Erythroblast (primary cell): ENCODE data around the gene ZNF438.

ENCODE experiments used
- GATA1 ChIP-seq: IDR thresholded peaks from 2 replicates; pipeline ENCODE4 v1.6.1; 2011; ENCODE audit warnings: low read depth, mild to moderate bottlenecking, control low read depth, low read length, moderate library complexity
- POLR2A ChIP-seq: IDR thresholded peaks from 2 replicates; pipeline ENCODE4 v1.6.1; 2011; ENCODE audit warnings: mild to moderate bottlenecking, low read length

- TF ChIP-seq GATA1 (no peak), POLR2A (no peak)
These were observed 183.2 kb downstream of the ZNF438 start for GRCh38 chr10:30848396-30849032.
